Measurements from ENCODE around the gene GPR137B.

GRCh38 chr1:236206548-236206947 lies 64.2 kb downstream of the GPR137B start:
- TF ChIP-seq CREM (IDR thresholded peaks at IDR 0.05; ENCODE audit: low read depth), result no peak
- TF ChIP-seq BCL6 (CRISPR knock-in tag; IDR thresholded peaks at IDR 0.05), result no peak
- no peak for TF ChIP-seq JUN (IDR thresholded peaks at IDR 0.05; ENCODE audit: borderline replicate concordance, low read depth, low read length)
- no peak for TF ChIP-seq JUN (CRISPR knock-in tag; IDR thresholded peaks at IDR 0.05; ENCODE audit: borderline replicate concordance)

Measured in K562 (cell line).